ENCODE results near the gene ZNF280D.

GRCh38 chr15:56774356-56774755, 41.0 kb upstream of the ZNF280D start:
- TF ChIP-seq CTCF (IDR thresholded peaks at IDR 0.05): no peak
- TF ChIP-seq POLR2A (IDR thresholded peaks at IDR 0.05): no peak
